ENCODE results near the gene CADM2.

CADM2 gene

GRCh38 chr3:84977021-84977420 is 18.2 kb downstream of the CADM2 start:
- H3K4me2 ChIP-seq (ENCODE audit: low read length), result no peak overlapping the region
- H4K20me1 ChIP-seq (ENCODE audit: control insufficient read depth, insufficient read depth, low read depth, low read length), result no peaks in the 10 kb centered on the region
- H3K9me3 ChIP-seq (ENCODE audit: control insufficient read depth, insufficient read depth, low read length), result no peaks in the 10 kb centered on the region
- no peak overlapping the region for H3K27ac ChIP-seq (ENCODE audit: low read depth, low read length)
- H3K9me2 ChIP-seq (replicated peaks; ENCODE audit: control insufficient read depth, low read length), result no peaks in the 10 kb centered on the region
- H3K4me3 ChIP-seq (ENCODE audit: low read length), result no peak overlapping the region
- H3K27me3 ChIP-seq (ENCODE audit: control insufficient read depth, low read length), result no peaks in the 10 kb centered on the region
- no peaks in the 10 kb centered on the region for H3K36me3 ChIP-seq (ENCODE audit: control insufficient read depth, low read length)
- no peaks in the 10 kb centered on the region for H3F3A ChIP-seq (ENCODE audit: control insufficient read depth, insufficient read depth)
- no peaks in the 10 kb centered on the region for H3K4me1 ChIP-seq (ENCODE audit: control insufficient read depth, low read length)
- no peak for TF ChIP-seq CTCF (IDR thresholded peaks at IDR 0.05; ENCODE audit: low read depth, low read length, poor library complexity, severe bottlenecking)
- TF ChIP-seq EZH2phosphoT487 (IDR thresholded peaks at IDR 0.05; ENCODE audit: borderline replicate concordance, low read length), result no peak
- H3K79me2 ChIP-seq (ENCODE audit: control insufficient read depth, low read length), result no peaks in the 10 kb centered on the region

- Histone ChIP-seq H3K4me3 (ENCODE audit: low read length) (no peak overlapping the region), H3K9me3 (ENCODE audit: control insufficient read depth, insufficient read depth, low read length) (no peaks in the 10 kb centered on the region), H3K9me2 (replicated peaks; ENCODE audit: control insufficient read depth, low read length) (no peaks in the 10 kb centered on the region), H3K27ac (ENCODE audit: low read depth, low read length) (no peak overlapping the region), H3K4me2 (ENCODE audit: low read length) (no peak overlapping the region), H4K20me1 (ENCODE audit: control insufficient read depth, insufficient read depth, low read depth, low read length) (no peaks in the 10 kb centered on the region), H3K4me1 (ENCODE audit: control insufficient read depth, low read length) (no peaks in the 10 kb centered on the region), H3K36me3 (ENCODE audit: control insufficient read depth, low read length) (no peaks in the 10 kb centered on the region), H3K27me3 (ENCODE audit: control insufficient read depth, low read length) (no peaks in the 10 kb centered on the region), H3F3A (ENCODE audit: control insufficient read depth, insufficient read depth) (no peaks in the 10 kb centered on the region), H3K79me2 (ENCODE audit: control insufficient read depth, low read length) (no peaks in the 10 kb centered on the region)
- no peak for TF ChIP-seq CTCF (IDR thresholded peaks at IDR 0.05; ENCODE audit: low read depth, low read length, poor library complexity, severe bottlenecking)
- TF ChIP-seq EZH2phosphoT487 (IDR thresholded peaks at IDR 0.05; ENCODE audit: borderline replicate concordance, low read length), result no peak
Measured at GRCh38 chr3:84978843-84979242, 20.1 kb downstream of the CADM2 start.

GRCh38 chr3:84980011-84980410 is 21.2 kb downstream of the CADM2 start:
- Histone ChIP-seq H4K20me1 (ENCODE audit: control insufficient read depth, insufficient read depth, low read depth, low read length) (no peaks in the 10 kb centered on the region), H3F3A (ENCODE audit: control insufficient read depth, insufficient read depth) (no peaks in the 10 kb centered on the region), H3K4me2 (ENCODE audit: low read length) (no peak overlapping the region), H3K79me2 (ENCODE audit: control insufficient read depth, low read length) (no peaks in the 10 kb centered on the region), H3K4me1 (ENCODE audit: control insufficient read depth, low read length) (no peaks in the 10 kb centered on the region), H3K36me3 (ENCODE audit: control insufficient read depth, low read length) (no peaks in the 10 kb centered on the region), H3K9me3 (ENCODE audit: control insufficient read depth, insufficient read depth, low read length) (no peaks in the 10 kb centered on the region), H3K27me3 (ENCODE audit: control insufficient read depth, low read length) (no peaks in the 10 kb centered on the region), H3K9me2 (replicated peaks; ENCODE audit: control insufficient read depth, low read length) (no peaks in the 10 kb centered on the region), H3K4me3 (ENCODE audit: low read length) (no peak overlapping the region), H3K27ac (ENCODE audit: low read depth, low read length) (no peak overlapping the region)
- TF ChIP-seq EZH2phosphoT487 (IDR thresholded peaks at IDR 0.05; ENCODE audit: borderline replicate concordance, low read length) (no peak), CTCF (IDR thresholded peaks at IDR 0.05; ENCODE audit: low read depth, low read length, poor library complexity, severe bottlenecking) (no peak)

- H3K4me3 ChIP-seq (ENCODE audit: low read length), result no peak overlapping the region
- H3K9me3 ChIP-seq (ENCODE audit: control insufficient read depth, insufficient read depth, low read length), result no peaks in the 10 kb centered on the region
- TF ChIP-seq EZH2phosphoT487 (IDR thresholded peaks at IDR 0.05; ENCODE audit: borderline replicate concordance, low read length) (no peak), CTCF (IDR thresholded peaks at IDR 0.05; ENCODE audit: low read depth, low read length, poor library complexity, severe bottlenecking) (no peak)
- no peak overlapping the region for H3K4me2 ChIP-seq (ENCODE audit: low read length)
- H3K27ac ChIP-seq (ENCODE audit: low read depth, low read length), result no peak overlapping the region
- no peaks in the 10 kb centered on the region for H3F3A ChIP-seq (ENCODE audit: control insufficient read depth, insufficient read depth)
- no peaks in the 10 kb centered on the region for H3K36me3 ChIP-seq (ENCODE audit: control insufficient read depth, low read length)
- H3K4me1 ChIP-seq (ENCODE audit: control insufficient read depth, low read length), result no peaks in the 10 kb centered on the region
- no peaks in the 10 kb centered on the region for H4K20me1 ChIP-seq (ENCODE audit: control insufficient read depth, insufficient read depth, low read depth, low read length)
- H3K79me2 ChIP-seq (ENCODE audit: control insufficient read depth, low read length), result no peaks in the 10 kb centered on the region
- H3K9me2 ChIP-seq (replicated peaks; ENCODE audit: control insufficient read depth, low read length), result no peaks in the 10 kb centered on the region
- H3K27me3 ChIP-seq (ENCODE audit: control insufficient read depth, low read length), result no peaks in the 10 kb centered on the region
Measured at GRCh38 chr3:84980456-84980855, 21.7 kb downstream of the CADM2 start.

Measured in DOHH2 (cell line).